Mammary epithelial cell (primary cell): ENCODE data around the gene MAST4.

ENCODE experiments used
- CTCF ChIP-seq, 2 donors: IDR thresholded peaks in 1 of 2; conservative IDR thresholded peaks in 1 of 2; 2 replicates each; pipeline ENCODE4 v1.5.1; 2011 to 2012; ENCODE audit warnings: inconsistent platforms in 2 of 2, low read length in 2 of 2, mild to moderate bottlenecking in 2 of 2, control low read depth in 1 of 2, low read depth in 1 of 2; ENCODE audit not compliant: insufficient read depth in 1 of 2; ENCODE audit errors: extremely low read depth in 1 of 2
- EZH2 ChIP-seq: IDR thresholded peaks from 2 replicates; pipeline ENCODE4 v1.6.1; 2012; ENCODE audit warnings: low read length, inconsistent platforms, borderline replicate concordance

- no peak for TF ChIP-seq CTCF (conservative IDR thresholded peaks at IDR 0.05 in 1 of 2, IDR thresholded peaks at IDR 0.05 in 1 of 2; ENCODE audit: extremely low read depth in 1 of 2, insufficient read depth in 1 of 2, low read depth in 1 of 2, low read length in 2 of 2)
- no peak for TF ChIP-seq EZH2
Observed at GRCh38 chr5:66741394-66741793, 145.2 kb downstream of the MAST4 start.
